PC-3 (cell line): ENCODE results near the gene KCNH4.

Experiments used
- EZH2 ChIP-seq: fragments of 300-600 bp; sonication (generic); IDR thresholded peaks from one replicate; pipeline ENCODE4 v1.6.1; 2017; ENCODE audit warnings: antibody characterized with exemption, mild to moderate bottlenecking, low read length; ENCODE audit not compliant: unreplicated experiment
- TF ChIP-seq, protein P1 (sequence below): fragments of 300-600 bp; sonication (generic); conservative IDR thresholded peaks from 2 replicates; pipeline ENCODE4 v1.5.1; 2017; ENCODE audit warnings: antibody characterized with exemption, low read depth, mild to moderate bottlenecking, low read length

GRCh38 chr17:42180411-42180921 is 476 bp downstream of the KCNH4 start:
- TF ChIP-seq, protein P1, sequence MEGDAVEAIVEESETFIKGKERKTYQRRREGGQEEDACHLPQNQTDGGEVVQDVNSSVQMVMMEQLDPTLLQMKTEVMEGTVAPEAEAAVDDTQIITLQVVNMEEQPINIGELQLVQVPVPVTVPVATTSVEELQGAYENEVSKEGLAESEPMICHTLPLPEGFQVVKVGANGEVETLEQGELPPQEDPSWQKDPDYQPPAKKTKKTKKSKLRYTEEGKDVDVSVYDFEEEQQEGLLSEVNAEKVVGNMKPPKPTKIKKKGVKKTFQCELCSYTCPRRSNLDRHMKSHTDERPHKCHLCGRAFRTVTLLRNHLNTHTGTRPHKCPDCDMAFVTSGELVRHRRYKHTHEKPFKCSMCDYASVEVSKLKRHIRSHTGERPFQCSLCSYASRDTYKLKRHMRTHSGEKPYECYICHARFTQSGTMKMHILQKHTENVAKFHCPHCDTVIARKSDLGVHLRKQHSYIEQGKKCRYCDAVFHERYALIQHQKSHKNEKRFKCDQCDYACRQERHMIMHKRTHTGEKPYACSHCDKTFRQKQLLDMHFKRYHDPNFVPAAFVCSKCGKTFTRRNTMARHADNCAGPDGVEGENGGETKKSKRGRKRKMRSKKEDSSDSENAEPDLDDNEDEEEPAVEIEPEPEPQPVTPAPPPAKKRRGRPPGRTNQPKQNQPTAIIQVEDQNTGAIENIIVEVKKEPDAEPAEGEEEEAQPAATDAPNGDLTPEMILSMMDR, result no peak
- TF ChIP-seq EZH2, result no peak
